K562 (cell line): ENCODE results near the gene CMTM4. TPM values are rescaled to one million over a fixed set of nuclear protein-coding genes. Genes with fewer than 3 reads are reported as not detected.

Experiments
- ILK ChIP-seq: fragments of 450-650 bp; IDR thresholded peaks from 2 replicates; pipeline ENCODE4 v1.6.1; 2016; ENCODE audit warnings: missing genetic modification characterization, low read depth, mild to moderate bottlenecking, missing compliant biosample characterization, moderate library complexity, borderline replicate concordance
- IRF2 ChIP-seq: sonication (generic); formaldehyde crosslinking; IDR thresholded peaks from 2 replicates; pipeline ENCODE4 v1.8.1; 2022; ENCODE audit warnings: mild to moderate bottlenecking, missing genetic modification reagents
- LEF1 ChIP-seq: fragments of 450-650 bp; IDR thresholded peaks from 2 replicates; pipeline ENCODE4 v1.6.1; 2016; ENCODE audit warnings: mild to moderate bottlenecking
- NR3C1 ChIP-seq: sonication (generic); formaldehyde crosslinking; IDR thresholded peaks from 2 replicates; pipeline ENCODE4 v1.8.1; 2022; ENCODE audit warnings: missing genetic modification reagents
- PCBP2 ChIP-seq: fragments of 200-400 bp; formaldehyde crosslinking; IDR thresholded peaks from 2 replicates; pipeline ENCODE4 v1.6.1; 2018; ENCODE audit warnings: low read length, low read depth, mild to moderate bottlenecking, moderate library complexity; ENCODE audit not compliant: poor library complexity, severe bottlenecking
- RBFOX2 ChIP-seq: fragments of 200-400 bp; formaldehyde crosslinking; IDR thresholded peaks from 2 replicates; pipeline ENCODE4 v1.6.1; 2017; ENCODE audit warnings: low read depth, mild to moderate bottlenecking, low read length, moderate library complexity
- SNIP1 ChIP-seq: fragments of 450-650 bp; IDR thresholded peaks from 2 replicates; pipeline ENCODE4 v1.7.1; 2017; ENCODE audit warnings: low read depth, mild to moderate bottlenecking
- TRIM28 ChIP-seq: fragments of 450-650 bp; IDR thresholded peaks from 2 replicates; pipeline ENCODE4 v1.6.1; 2017
- YY1 ChIP-seq, 3 experiments: IDR thresholded peaks; 2 replicates each; pipeline ENCODE4 v1.6.1; 2011; ENCODE audit warnings: low read length in 2 of 3, mild to moderate bottlenecking in 2 of 3, moderate library complexity in 2 of 3, borderline replicate concordance in 1 of 3, control low read depth in 1 of 3, low read depth in 1 of 3; ENCODE audit not compliant: insufficient read depth in 3 of 3, insufficient replicate concordance in 2 of 3, control insufficient read depth in 1 of 3, insufficient read length in 1 of 3; ENCODE audit errors: extremely low read depth in 1 of 3
- ZNF668 ChIP-seq: fragments of 250-450 bp; sonication (Bioruptor Pico); IDR thresholded peaks from 2 replicates; pipeline ENCODE4 v1.8.0; 2022; ENCODE audit warnings: mild to moderate bottlenecking, inconsistent platforms
- ZNF76 ChIP-seq: fragments of 250-450 bp; sonication (Bioruptor Pico); IDR thresholded peaks from 2 replicates; pipeline ENCODE4 v1.4.0; 2020; ENCODE audit warnings: mild to moderate bottlenecking, moderate library complexity, borderline replicate concordance
- polyA plus RNA-seq, 8 experiments: library from polyadenylated mRNA; depleted of rRNA in 4 of 8; stranded (reverse) in 5 of 8; unstranded in 3 of 8; fragments of >200 nt; fragmentation: Nextera tagmentation in 2 of 8; fragmentation: Illumina TruSeq in 1 of 8; extraction: Ambion mirVana in 2 of 8; extraction: Trizol in 1 of 8; gene quantifications; 2 replicates each; pipeline versions ENCODE4 v1.2.1 to v1.2.3, GENCODE V29; 2011 to 2014; ENCODE audit warnings: inconsistent platforms in 1 of 8, missing spikeins in 1 of 8
- total RNA-seq, 7 experiments: library from RNA; depleted of rRNA in 6 of 7; stranded (reverse); fragments of >200 nt in 6 of 7; fragmentation: Illumina TruSeq in 2 of 7; extraction: Trizol in 2 of 7; gene quantifications; 2 replicates each; pipeline versions ENCODE4 v1.2.1 to v1.2.3, GENCODE V29; 2011 to 2021; ENCODE audit warnings: low replicate concordance in 1 of 7
- TF ChIP-seq, protein P1 (sequence below): fragments of 250-450 bp; sonication (Bioruptor Pico); IDR thresholded peaks from 2 replicates; pipeline ENCODE4 v1.4.0; 2020; ENCODE audit warnings: mild to moderate bottlenecking, moderate library complexity
- TF ChIP-seq, protein P2 (sequence below): fragments of 450-650 bp; IDR thresholded peaks from one replicate; pipeline ENCODE4 v1.6.1; 2018; ENCODE audit warnings: mild to moderate bottlenecking, moderate library complexity; ENCODE audit not compliant: partially characterized antibody
- TF ChIP-seq, protein P3 (sequence below): sonication (generic); formaldehyde crosslinking; IDR thresholded peaks from 2 replicates; pipeline ENCODE4 v1.8.0; 2022; ENCODE audit warnings: mild to moderate bottlenecking, missing genetic modification reagents
- TF ChIP-seq, protein P4 (sequence below): fragments of 150-350 bp; conservative IDR thresholded peaks from 2 replicates; pipeline ENCODE4 v1.6.1; 2014; ENCODE audit warnings: low read length
- TF ChIP-seq, protein P5 (sequence below): fragments of 250-450 bp; sonication (Bioruptor Pico); IDR thresholded peaks from 2 replicates; pipeline ENCODE4 v1.5.0; 2021

The CMTM4 gene
- total and polyA plus RNA-seq, 9 of the 15 experiments (the other 6 are each of a cell fraction or from before 2014, with no cell fraction given) = 2.0 to 21.3 (median 12.5) TPM

DNA sequence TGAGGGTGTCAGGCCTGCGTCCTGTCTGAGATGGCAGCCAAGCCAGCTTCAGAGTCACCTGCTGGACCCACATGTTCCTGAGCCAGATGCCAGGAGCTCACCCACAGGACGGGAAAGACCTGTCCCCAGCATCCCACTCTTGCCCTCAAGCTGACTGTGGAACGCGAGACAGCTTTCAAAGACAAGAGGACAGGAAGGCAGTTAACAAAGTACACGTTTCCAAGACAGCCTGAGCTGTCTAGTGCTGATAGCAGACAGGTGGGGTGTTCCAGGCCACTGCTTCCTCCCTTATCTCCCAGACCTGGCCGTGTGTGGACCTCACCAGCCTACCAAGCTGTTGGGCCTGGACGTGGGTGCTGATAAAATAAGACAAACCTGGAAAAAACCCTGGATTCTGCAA, 78.8 kb downstream of the CMTM4 start (continued):
- TF ChIP-seq, protein P1, sequence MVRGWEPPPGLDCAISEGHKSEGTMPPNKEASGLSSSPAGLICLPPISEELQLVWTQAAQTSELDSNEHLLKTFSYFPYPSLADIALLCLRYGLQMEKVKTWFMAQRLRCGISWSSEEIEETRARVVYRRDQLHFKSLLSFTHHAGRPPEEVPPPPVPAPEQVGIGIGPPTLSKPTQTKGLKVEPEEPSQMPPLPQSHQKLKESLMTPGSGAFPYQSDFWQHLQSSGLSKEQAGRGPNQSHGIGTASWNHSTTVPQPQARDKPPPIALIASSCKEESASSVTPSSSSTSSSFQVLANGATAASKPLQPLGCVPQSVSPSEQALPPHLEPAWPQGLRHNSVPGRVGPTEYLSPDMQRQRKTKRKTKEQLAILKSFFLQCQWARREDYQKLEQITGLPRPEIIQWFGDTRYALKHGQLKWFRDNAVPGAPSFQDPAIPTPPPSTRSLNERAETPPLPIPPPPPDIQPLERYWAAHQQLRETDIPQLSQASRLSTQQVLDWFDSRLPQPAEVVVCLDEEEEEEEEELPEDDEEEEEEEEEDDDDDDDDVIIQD = no peak
- TF ChIP-seq YY1 (IDR thresholded peaks at IDR 0.05; ENCODE audit: borderline replicate concordance in 1 of 3, control insufficient read depth in 1 of 3, extremely low read depth in 1 of 3, insufficient read depth in 3 of 3, insufficient read length in 1 of 3, insufficient replicate concordance in 2 of 3, low read depth in 1 of 3, low read length in 2 of 3) = no peak
- TF ChIP-seq IRF2 (CRISPR knock-in tag) = no peak
- TF ChIP-seq, protein P2, sequence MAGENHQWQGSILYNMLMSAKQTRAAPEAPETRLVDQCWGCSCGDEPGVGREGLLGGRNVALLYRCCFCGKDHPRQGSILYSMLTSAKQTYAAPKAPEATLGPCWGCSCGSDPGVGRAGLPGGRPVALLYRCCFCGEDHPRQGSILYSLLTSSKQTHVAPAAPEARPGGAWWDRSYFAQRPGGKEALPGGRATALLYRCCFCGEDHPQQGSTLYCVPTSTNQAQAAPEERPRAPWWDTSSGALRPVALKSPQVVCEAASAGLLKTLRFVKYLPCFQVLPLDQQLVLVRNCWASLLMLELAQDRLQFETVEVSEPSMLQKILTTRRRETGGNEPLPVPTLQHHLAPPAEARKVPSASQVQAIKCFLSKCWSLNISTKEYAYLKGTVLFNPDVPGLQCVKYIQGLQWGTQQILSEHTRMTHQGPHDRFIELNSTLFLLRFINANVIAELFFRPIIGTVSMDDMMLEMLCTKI = no peak
- TF ChIP-seq, protein P3, sequence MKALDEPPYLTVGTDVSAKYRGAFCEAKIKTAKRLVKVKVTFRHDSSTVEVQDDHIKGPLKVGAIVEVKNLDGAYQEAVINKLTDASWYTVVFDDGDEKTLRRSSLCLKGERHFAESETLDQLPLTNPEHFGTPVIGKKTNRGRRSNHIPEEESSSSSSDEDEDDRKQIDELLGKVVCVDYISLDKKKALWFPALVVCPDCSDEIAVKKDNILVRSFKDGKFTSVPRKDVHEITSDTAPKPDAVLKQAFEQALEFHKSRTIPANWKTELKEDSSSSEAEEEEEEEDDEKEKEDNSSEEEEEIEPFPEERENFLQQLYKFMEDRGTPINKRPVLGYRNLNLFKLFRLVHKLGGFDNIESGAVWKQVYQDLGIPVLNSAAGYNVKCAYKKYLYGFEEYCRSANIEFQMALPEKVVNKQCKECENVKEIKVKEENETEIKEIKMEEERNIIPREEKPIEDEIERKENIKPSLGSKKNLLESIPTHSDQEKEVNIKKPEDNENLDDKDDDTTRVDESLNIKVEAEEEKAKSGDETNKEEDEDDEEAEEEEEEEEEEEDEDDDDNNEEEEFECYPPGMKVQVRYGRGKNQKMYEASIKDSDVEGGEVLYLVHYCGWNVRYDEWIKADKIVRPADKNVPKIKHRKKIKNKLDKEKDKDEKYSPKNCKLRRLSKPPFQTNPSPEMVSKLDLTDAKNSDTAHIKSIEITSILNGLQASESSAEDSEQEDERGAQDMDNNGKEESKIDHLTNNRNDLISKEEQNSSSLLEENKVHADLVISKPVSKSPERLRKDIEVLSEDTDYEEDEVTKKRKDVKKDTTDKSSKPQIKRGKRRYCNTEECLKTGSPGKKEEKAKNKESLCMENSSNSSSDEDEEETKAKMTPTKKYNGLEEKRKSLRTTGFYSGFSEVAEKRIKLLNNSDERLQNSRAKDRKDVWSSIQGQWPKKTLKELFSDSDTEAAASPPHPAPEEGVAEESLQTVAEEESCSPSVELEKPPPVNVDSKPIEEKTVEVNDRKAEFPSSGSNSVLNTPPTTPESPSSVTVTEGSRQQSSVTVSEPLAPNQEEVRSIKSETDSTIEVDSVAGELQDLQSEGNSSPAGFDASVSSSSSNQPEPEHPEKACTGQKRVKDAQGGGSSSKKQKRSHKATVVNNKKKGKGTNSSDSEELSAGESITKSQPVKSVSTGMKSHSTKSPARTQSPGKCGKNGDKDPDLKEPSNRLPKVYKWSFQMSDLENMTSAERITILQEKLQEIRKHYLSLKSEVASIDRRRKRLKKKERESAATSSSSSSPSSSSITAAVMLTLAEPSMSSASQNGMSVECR (CRISPR knock-in tag) = no peak
- no peak for TF ChIP-seq ZNF76 (CRISPR knock-in tag)
- TF ChIP-seq, protein P4, sequence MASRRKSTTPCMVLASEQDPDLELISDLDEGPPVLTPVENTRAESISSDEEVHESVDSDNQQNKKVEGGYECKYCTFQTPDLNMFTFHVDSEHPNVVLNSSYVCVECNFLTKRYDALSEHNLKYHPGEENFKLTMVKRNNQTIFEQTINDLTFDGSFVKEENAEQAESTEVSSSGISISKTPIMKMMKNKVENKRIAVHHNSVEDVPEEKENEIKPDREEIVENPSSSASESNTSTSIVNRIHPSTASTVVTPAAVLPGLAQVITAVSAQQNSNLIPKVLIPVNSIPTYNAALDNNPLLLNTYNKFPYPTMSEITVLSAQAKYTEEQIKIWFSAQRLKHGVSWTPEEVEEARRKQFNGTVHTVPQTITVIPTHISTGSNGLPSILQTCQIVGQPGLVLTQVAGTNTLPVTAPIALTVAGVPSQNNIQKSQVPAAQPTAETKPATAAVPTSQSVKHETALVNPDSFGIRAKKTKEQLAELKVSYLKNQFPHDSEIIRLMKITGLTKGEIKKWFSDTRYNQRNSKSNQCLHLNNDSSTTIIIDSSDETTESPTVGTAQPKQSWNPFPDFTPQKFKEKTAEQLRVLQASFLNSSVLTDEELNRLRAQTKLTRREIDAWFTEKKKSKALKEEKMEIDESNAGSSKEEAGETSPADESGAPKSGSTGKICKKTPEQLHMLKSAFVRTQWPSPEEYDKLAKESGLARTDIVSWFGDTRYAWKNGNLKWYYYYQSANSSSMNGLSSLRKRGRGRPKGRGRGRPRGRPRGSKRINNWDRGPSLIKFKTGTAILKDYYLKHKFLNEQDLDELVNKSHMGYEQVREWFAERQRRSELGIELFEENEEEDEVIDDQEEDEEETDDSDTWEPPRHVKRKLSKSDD = no peak
- no peak for TF ChIP-seq NR3C1
- TF ChIP-seq, protein P5, sequence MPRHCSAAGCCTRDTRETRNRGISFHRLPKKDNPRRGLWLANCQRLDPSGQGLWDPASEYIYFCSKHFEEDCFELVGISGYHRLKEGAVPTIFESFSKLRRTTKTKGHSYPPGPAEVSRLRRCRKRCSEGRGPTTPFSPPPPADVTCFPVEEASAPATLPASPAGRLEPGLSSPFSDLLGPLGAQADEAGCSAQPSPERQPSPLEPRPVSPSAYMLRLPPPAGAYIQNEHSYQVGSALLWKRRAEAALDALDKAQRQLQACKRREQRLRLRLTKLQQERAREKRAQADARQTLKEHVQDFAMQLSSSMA (CRISPR knock-in tag) = no peak
- TF ChIP-seq ILK (tag) = no peak
- no peak for TF ChIP-seq ZNF668 (CRISPR knock-in tag)
- no peak for TF ChIP-seq PCBP2
- TF ChIP-seq LEF1 = peak; percentile 47; the same call in 1 of the 2 replicates
- no peak for TF ChIP-seq TRIM28
- no peak for TF ChIP-seq RBFOX2
- no peak for TF ChIP-seq SNIP1
